ENCODE measurements around the gene AMER1.

AMER1 gene

DNA sequence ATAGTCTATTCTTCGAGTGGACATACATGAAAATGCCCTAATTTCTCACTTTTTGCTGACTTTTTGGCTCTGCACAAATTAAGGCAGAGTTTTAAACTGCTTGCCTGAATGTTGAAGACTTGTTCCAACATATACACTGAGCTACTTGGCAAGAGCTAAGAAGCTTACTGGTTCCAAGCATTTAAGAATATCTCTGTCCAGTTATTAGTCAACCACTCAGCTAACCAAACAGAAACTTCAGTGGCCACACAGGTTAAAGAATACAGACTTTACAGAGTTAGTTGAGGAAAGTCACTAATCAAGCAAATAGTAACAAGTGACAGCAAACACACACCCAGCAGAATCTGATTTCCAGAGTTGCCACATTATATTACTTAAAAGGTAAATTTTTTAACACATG lies 35.5 kb downstream of the AMER1 start:
- no peaks in the 10 kb centered on the region for H3K36me3 Mint-ChIP-seq (ENCODE audit: low read depth)
- no peak overlapping the region for H3K4me3 Mint-ChIP-seq
- TF ChIP-seq, protein P1, sequence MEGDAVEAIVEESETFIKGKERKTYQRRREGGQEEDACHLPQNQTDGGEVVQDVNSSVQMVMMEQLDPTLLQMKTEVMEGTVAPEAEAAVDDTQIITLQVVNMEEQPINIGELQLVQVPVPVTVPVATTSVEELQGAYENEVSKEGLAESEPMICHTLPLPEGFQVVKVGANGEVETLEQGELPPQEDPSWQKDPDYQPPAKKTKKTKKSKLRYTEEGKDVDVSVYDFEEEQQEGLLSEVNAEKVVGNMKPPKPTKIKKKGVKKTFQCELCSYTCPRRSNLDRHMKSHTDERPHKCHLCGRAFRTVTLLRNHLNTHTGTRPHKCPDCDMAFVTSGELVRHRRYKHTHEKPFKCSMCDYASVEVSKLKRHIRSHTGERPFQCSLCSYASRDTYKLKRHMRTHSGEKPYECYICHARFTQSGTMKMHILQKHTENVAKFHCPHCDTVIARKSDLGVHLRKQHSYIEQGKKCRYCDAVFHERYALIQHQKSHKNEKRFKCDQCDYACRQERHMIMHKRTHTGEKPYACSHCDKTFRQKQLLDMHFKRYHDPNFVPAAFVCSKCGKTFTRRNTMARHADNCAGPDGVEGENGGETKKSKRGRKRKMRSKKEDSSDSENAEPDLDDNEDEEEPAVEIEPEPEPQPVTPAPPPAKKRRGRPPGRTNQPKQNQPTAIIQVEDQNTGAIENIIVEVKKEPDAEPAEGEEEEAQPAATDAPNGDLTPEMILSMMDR (IDR thresholded peaks at IDR 0.05): no peak
- no peaks in the 10 kb centered on the region for H3K4me1 Mint-ChIP-seq
- no peaks in the 10 kb centered on the region for H3K27me3 Mint-ChIP-seq (ENCODE audit: low read depth, poor library complexity)
- peaks cover 26% of the 10 kb centered on the region for H3K9me3 Mint-ChIP-seq
- DNase-seq: no peak
- H3K27ac Mint-ChIP-seq: no peak overlapping the region

DNA sequence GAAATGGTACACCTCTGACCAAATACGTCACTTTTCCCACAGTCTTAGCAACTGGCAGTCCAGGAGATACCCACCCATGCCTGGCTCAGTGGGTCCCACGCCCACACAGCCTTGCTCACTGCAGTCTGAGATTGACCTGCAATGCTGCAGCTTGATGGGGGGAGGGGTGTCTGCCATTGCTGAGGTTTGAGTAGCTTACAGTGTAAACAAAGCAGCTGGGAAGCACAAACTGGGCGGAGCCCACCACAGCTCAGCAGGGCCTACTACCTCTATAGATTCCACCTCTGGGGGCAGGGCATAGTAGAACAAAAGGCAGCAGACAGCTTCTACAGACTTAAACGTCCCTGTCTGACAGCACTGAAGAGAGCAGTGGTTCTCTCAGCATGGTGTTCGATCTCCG lies 52.7 kb downstream of the AMER1 start:
- H3K27ac Mint-ChIP-seq: no peak overlapping the region
- peaks cover 3% of the 10 kb centered on the region for H3K27me3 Mint-ChIP-seq (ENCODE audit: low read depth, poor library complexity)
- peaks cover 11% of the 10 kb centered on the region for H3K4me1 Mint-ChIP-seq
- H3K4me3 Mint-ChIP-seq: no peak overlapping the region
- H3K36me3 Mint-ChIP-seq (ENCODE audit: low read depth): peaks cover 21% of the 10 kb centered on the region
- H3K9me3 Mint-ChIP-seq: peaks cover 87% of the 10 kb centered on the region
- peak; percentile 4 for DNase-seq
- TF ChIP-seq, protein P1 (IDR thresholded peaks at IDR 0.05): no peak

DNA sequence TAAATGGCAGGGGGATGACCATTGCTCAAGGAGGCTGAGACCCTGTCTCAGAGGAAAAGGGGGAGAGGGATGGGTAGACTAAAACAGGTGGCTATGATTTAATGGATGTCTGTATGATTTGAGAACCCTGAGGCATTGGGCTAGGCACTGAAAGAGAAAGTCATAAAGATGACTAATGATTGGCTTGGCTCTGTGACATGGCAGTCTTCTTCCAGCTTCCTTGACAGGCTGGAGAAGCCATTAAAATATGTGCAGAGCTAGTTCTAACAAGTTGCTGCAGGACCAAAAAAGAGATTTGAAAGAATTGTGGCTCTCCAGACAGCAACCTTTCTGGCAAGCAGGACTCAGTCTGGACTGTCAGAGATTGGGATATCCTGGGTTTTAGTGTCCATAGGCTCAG lies 53.6 kb downstream of the AMER1 start:
- H3K9me3 Mint-ChIP-seq: peaks cover 87% of the 10 kb centered on the region
- TF ChIP-seq, protein P1 (IDR thresholded peaks at IDR 0.05): no peak
- H3K4me3 Mint-ChIP-seq: no peak overlapping the region
- H3K27me3 Mint-ChIP-seq (ENCODE audit: low read depth, poor library complexity): peaks cover 3% of the 10 kb centered on the region
- peaks cover 21% of the 10 kb centered on the region for H3K36me3 Mint-ChIP-seq (ENCODE audit: low read depth)
- no peak overlapping the region for H3K27ac Mint-ChIP-seq
- peaks cover 11% of the 10 kb centered on the region for H3K4me1 Mint-ChIP-seq
- no peak for DNase-seq

DNA sequence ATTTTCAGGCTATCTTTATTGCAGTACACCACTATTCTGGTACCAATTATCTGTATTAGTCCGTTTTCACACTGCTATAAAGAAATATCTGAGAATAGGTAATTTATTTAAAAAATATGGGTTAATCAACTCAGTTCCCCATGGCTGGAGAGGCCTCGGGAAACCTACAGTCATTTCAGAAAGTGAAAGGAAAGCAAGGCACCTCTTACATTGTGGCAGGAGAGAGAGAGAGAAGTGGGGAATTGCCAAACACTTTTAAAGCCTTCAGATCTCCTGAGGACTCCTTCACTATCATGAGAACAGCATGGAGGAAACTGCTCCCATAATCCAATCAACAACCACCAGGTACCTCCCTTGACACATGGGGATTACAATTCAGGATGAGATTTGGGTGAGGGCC lies 54.7 kb downstream of the AMER1 start:
- Mint-ChIP-seq H3K9me3 (peaks cover 78% of the 10 kb centered on the region), H3K36me3 (ENCODE audit: low read depth) (peaks cover 21% of the 10 kb centered on the region), H3K4me1 (peaks cover 11% of the 10 kb centered on the region), H3K27ac (peak overlapping the region; percentile 48), H3K27me3 (ENCODE audit: low read depth, poor library complexity) (peaks cover 3% of the 10 kb centered on the region), H3K4me3 (no peak overlapping the region)
- DNase-seq: no peak
- TF ChIP-seq, protein P1 (IDR thresholded peaks at IDR 0.05): no peak

Data from nephron progenitor cell (in vitro differentiated cells).